ENCODE data around the gene CRB3.

DNA sequence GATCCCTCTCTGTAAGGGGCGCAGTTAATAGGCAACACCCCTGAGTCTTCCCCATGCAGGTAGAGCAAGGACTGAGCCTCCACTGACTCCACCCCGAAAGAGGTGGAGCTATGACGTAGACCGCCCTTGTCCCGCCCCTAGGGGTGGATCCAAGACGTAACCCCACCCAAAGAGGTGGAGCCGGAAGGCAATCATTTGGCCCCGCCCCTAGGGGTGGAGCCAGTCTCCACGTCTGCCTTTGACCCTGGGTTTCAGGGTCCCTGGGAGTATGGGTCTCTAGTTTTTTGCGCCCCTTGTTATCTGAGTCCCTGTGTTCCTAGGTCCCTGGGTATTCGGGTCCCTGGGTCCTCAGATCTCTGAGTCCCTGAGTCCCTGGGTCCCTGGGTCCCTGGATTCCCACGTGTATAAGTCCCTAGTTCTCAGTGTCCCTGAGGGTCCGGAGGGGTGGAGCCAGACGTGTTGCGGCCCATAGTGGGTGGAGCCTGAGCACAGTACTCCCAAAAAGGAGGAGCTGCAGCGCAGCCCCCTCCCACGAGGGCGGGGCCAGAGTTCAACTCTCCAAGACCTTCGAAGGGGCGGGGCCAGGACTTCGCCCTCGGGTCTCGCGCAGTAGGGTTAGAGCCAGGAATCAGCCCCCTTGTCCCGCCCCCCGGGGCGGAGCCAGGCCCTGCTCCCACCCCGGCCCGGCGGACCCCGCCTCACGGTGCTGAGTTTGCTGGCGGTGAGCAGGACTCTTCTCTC is 12.3 kb downstream of the CRB3 start:
- TF ChIP-seq, protein P1, sequence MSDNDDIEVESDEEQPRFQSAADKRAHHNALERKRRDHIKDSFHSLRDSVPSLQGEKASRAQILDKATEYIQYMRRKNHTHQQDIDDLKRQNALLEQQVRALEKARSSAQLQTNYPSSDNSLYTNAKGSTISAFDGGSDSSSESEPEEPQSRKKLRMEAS (IDR thresholded peaks at IDR 0.05) = no peak
- TF ChIP-seq PHF8 (CRISPR knock-in tag; IDR thresholded peaks at IDR 0.05) = no peak
- no peak for TF ChIP-seq ETV6 (CRISPR knock-in tag; conservative IDR thresholded peaks at IDR 0.05)
- TF ChIP-seq TAF1 (CRISPR knock-in tag; IDR thresholded peaks at IDR 0.05) = no peak
- no peak for TF ChIP-seq ZNF558 (CRISPR knock-in tag; IDR thresholded peaks at IDR 0.05; ENCODE audit: borderline replicate concordance)
- no peak for TF ChIP-seq ZNF652 (CRISPR knock-in tag; IDR thresholded peaks at IDR 0.05; ENCODE audit: borderline replicate concordance, low read depth)
- TF ChIP-seq FOSL1 (CRISPR knock-in tag; IDR thresholded peaks at IDR 0.05; ENCODE audit: borderline replicate concordance) = no peak
- TF ChIP-seq CBFB (CRISPR knock-in tag; IDR thresholded peaks at IDR 0.05) = no peak
- no peak for TF ChIP-seq DMAP1 (CRISPR knock-in tag; IDR thresholded peaks at IDR 0.05)
- no peak for TF ChIP-seq HCFC1 (IDR thresholded peaks at IDR 0.05; ENCODE audit: low read depth, low read length)
- peak; percentile 36 for TF ChIP-seq POLR2AphosphoS5 (IDR thresholded peaks at IDR 0.05; ENCODE audit: low read depth, low read length)

Measured in HepG2 (cell line).